A673 (cell line): ENCODE measurements around the gene ETV4. TPM values are rescaled to one million over a fixed set of nuclear protein-coding genes. Genes with fewer than 3 reads are reported as not detected.

Experiments
- BruUV-seq: library from RNA; stranded (reverse); fragments of 400-500 nt; replicated peaks from 2 replicates; lab custom pipeline; 2021; lab: Mats Ljungman, UMichigan
- CTCF ChIA-PET: fragments of 300-600 bp; sonication (Branson Sonifier 250); formaldehyde crosslinking; loops from one replicate; lab custom pipeline; 2022; ENCODE audit warnings: antibody characterized with exemption; lab: Charles Lee
- POLR2A ChIA-PET: fragments of 300-600 bp; sonication (Branson Sonifier 250); formaldehyde crosslinking; loops from one replicate; lab custom pipeline; 2022; ENCODE audit warnings: antibody characterized with exemption; ENCODE audit not compliant: low non-redundant PET; lab: Charles Lee
- DNase-seq: peaks from one replicate; pipeline ENCODE4 v3.0.0-alpha.2; 2015; ENCODE audit warnings: low spot score
- H3K27ac ChIP-seq: fragments of 200-600 bp; sonication (generic); 2 replicates; pipeline ENCODE4 v1.5.1; 2016; ENCODE audit warnings: mixed run types, low read depth, mild to moderate bottlenecking, mixed read lengths, antibody characterized with exemption, low read length; ENCODE audit not compliant: poor library complexity, severe bottlenecking
- H3K27me3 ChIP-seq: fragments of 200-600 bp; sonication (generic); replicated peaks from 2 replicates; pipeline ENCODE4 v1.6.1; 2017; ENCODE audit warnings: mixed run types, low read depth, mild to moderate bottlenecking, mixed read lengths, antibody characterized with exemption, low read length; ENCODE audit not compliant: insufficient read depth, poor library complexity
- H3K36me3 ChIP-seq: fragments of 200-600 bp; sonication (generic); 2 replicates; pipeline ENCODE4 v1.6.1; 2016; ENCODE audit warnings: mixed run types, mild to moderate bottlenecking, mixed read lengths, antibody characterized with exemption, low read length; ENCODE audit not compliant: insufficient read depth, poor library complexity, severe bottlenecking
- H3K4me1 ChIP-seq: fragments of 200-600 bp; sonication (generic); 2 replicates; pipeline ENCODE4 v1.6.1; 2017; ENCODE audit warnings: mixed run types, mild to moderate bottlenecking, mixed read lengths, antibody characterized with exemption, low read length; ENCODE audit not compliant: insufficient read depth, poor library complexity, severe bottlenecking
- H3K4me3 ChIP-seq: fragments of 200-600 bp; sonication (generic); 2 replicates; pipeline ENCODE4 v1.5.1; 2016; ENCODE audit warnings: low read depth, mixed run types, mild to moderate bottlenecking, mixed read lengths, low read length; ENCODE audit not compliant: poor library complexity, severe bottlenecking
- H3K9me3 ChIP-seq: fragments of 200-600 bp; sonication (generic); 2 replicates; pipeline ENCODE4 v1.6.1; 2016; ENCODE audit warnings: mixed run types, low read depth, mild to moderate bottlenecking, mixed read lengths, antibody characterized with exemption, low read length; ENCODE audit not compliant: poor library complexity, severe bottlenecking
- CTCF ChIP-seq: fragments of 300-800, 200-600 bp; sonication (generic); conservative IDR thresholded peaks from 2 replicates; pipeline ENCODE4 v1.5.1; 2017; ENCODE audit warnings: low read depth, mild to moderate bottlenecking, antibody characterized with exemption, low read length, moderate library complexity, mixed read lengths
- EZH2 ChIP-seq: fragments of 200-600 bp; sonication (generic); IDR thresholded peaks from 2 replicates; pipeline ENCODE4 v1.6.1; 2017; ENCODE audit warnings: borderline replicate concordance, low read depth, mild to moderate bottlenecking, mixed read lengths, antibody characterized with exemption, low read length; ENCODE audit not compliant: poor library complexity, severe bottlenecking
- intact Hi-C: fragments of 100-400 bp; cut with micrococcal nuclease; formaldehyde crosslinking; loops from one replicate; pipeline ENCODE4 v1.10.0; 2022; ENCODE audit not compliant: unreplicated experiment
- total RNA-seq: library from RNA; stranded (reverse); gene quantifications from 2 replicates; pipeline ENCODE4 v1.2.3, GENCODE V29; 2021

ETV4 gene
- total RNA-seq, 1 experiment from 2014 or later = 31.2 TPM

- no peak for DNase-seq
- intact Hi-C loops = no loop called here
- H3K9me3 ChIP-seq = no peaks in the 10 kb centered on the region
- TF ChIP-seq CTCF (no peak), EZH2 (no peak)
- ChIA-PET CTCF (no interaction called here), POLR2A (no interaction called here)
- H3K36me3 ChIP-seq = no peaks in the 10 kb centered on the region
- H3K27ac ChIP-seq = no peak overlapping the region
- no peak overlapping the region for H3K4me3 ChIP-seq
- no peaks in the 10 kb centered on the region for H3K27me3 ChIP-seq
- H3K4me1 ChIP-seq = no peaks in the 10 kb centered on the region
- no TSS peak for BruUV-seq
These were observed 41.5 kb upstream of the ETV4 start for GRCh38 chr17:43587647-43588046.

GRCh38 chr17:43584666-43585102 lies 38.5 kb upstream of the ETV4 start:
- POLR2A ChIA-PET = no interaction called here
- no TSS peak for BruUV-seq
- no peak for DNase-seq
- TF ChIP-seq EZH2 = no peak
- TF ChIP-seq CTCF = no peak
- H3K4me3 ChIP-seq = no peak overlapping the region
- H3K27me3 ChIP-seq = no peaks in the 10 kb centered on the region
- CTCF ChIA-PET = no interaction called here
- no peaks in the 10 kb centered on the region for H3K9me3 ChIP-seq
- intact Hi-C loops = no loop called here
- H3K36me3 ChIP-seq = no peaks in the 10 kb centered on the region
- H3K4me1 ChIP-seq = no peaks in the 10 kb centered on the region
- H3K27ac ChIP-seq = no peak overlapping the region

GRCh38 chr17:43583332-43583731 lies 37.2 kb upstream of the ETV4 start:
- no peak for TF ChIP-seq EZH2
- TF ChIP-seq CTCF = no peak
- H3K4me3 ChIP-seq = no peak overlapping the region
- H3K4me1 ChIP-seq = no peaks in the 10 kb centered on the region
- no peaks in the 10 kb centered on the region for H3K36me3 ChIP-seq
- CTCF ChIA-PET = no interaction called here
- intact Hi-C loops = no loop called here
- no peaks in the 10 kb centered on the region for H3K27me3 ChIP-seq
- POLR2A ChIA-PET = no interaction called here
- DNase-seq = no peak
- no peak overlapping the region for H3K27ac ChIP-seq
- H3K9me3 ChIP-seq = no peaks in the 10 kb centered on the region
- BruUV-seq = no TSS peak
